22Rv1 (cell line): Measurements from ENCODE around the gene CROCC.
"Not testable (repeated sequence)": the region's sequence is repeated elsewhere in the genome, so short reads cannot be mapped to it uniquely, and the experiment has no call there.

Experiments
- CTCF ChIP-seq: fragments of 450-650 bp; IDR thresholded peaks from 2 replicates; pipeline ENCODE4 v1.5.1; 2017; ENCODE audit warnings: mild to moderate bottlenecking
- ZFX ChIP-seq: fragments of 450-650 bp; IDR thresholded peaks from 2 replicates; pipeline ENCODE4 v1.6.1; 2017; ENCODE audit warnings: antibody characterized with exemption, borderline replicate concordance

GRCh38 chr1:16894338-16894737, 27.4 kb upstream of the CROCC start:
- TF ChIP-seq CTCF, ZFX: not testable (repeated sequence)
